Measurements from ENCODE around the gene PSMD1.

Gene PSMD1

DNA sequence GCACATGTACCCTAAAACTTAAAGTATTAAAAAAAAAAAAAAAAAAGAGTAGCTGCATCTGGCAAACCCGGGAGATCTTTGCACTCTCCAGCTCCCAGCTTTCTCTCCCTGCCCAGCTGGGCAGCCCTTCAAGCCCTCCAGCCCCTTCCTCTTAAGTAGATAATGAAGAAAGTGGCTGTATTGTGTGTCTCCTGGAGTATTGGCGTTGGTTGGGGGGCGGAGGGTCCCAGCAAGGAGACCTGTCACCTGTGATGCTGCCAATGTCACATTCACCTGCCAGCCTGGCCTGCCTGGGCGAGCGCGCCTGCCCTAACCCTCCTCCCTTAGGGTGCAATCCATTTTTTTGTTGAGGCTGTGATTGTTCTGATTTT lies 17.4 kb upstream of the PSMD1 start:
- TF ChIP-seq, protein P1, sequence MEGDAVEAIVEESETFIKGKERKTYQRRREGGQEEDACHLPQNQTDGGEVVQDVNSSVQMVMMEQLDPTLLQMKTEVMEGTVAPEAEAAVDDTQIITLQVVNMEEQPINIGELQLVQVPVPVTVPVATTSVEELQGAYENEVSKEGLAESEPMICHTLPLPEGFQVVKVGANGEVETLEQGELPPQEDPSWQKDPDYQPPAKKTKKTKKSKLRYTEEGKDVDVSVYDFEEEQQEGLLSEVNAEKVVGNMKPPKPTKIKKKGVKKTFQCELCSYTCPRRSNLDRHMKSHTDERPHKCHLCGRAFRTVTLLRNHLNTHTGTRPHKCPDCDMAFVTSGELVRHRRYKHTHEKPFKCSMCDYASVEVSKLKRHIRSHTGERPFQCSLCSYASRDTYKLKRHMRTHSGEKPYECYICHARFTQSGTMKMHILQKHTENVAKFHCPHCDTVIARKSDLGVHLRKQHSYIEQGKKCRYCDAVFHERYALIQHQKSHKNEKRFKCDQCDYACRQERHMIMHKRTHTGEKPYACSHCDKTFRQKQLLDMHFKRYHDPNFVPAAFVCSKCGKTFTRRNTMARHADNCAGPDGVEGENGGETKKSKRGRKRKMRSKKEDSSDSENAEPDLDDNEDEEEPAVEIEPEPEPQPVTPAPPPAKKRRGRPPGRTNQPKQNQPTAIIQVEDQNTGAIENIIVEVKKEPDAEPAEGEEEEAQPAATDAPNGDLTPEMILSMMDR (IDR thresholded peaks at IDR 0.05; ENCODE audit: low read depth, low read length), result no peak
- DNase-seq (ENCODE audit: low read depth, low spot score), result no peak
- no peak overlapping the region for H3K4me3 ChIP-seq (ENCODE audit: low read depth, low read length)
- in situ Hi-C loops (cut with HindIII; ENCODE audit: low sequenced_read_pairs), result no loop called here

DNA sequence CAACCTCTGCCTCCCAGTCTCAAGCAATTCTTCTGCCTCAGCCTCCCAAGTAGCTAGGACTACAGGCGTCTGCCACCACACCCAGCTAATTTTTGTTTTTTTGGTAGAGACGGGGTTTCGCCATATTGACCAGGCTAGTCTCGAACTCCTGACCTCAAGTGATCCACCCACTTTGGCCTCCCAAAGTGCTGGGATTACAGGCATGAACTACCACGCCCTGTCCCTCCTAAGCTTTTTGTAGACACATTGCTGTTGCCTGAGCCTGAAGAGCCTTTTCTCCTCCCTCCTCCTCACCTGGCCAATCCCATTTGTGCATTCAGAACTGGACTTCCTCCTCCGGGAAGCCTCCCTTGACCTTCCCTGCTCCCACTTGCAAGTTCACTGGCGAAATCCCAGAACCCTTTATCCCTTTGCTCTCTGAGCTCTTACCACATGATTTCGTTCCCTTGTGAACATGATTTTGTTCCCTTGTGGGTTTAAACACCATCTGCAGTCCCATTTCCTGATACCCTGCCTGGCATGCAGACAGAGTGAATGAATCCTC lies 16.8 kb upstream of the PSMD1 start:
- no peak for DNase-seq (ENCODE audit: low read depth, low spot score)
- TF ChIP-seq, protein P1 (IDR thresholded peaks at IDR 0.05; ENCODE audit: low read depth, low read length), result no peak
- H3K4me3 ChIP-seq (ENCODE audit: low read depth, low read length), result no peak overlapping the region
- in situ Hi-C loops (cut with HindIII; ENCODE audit: low sequenced_read_pairs), result no loop called here

DNA sequence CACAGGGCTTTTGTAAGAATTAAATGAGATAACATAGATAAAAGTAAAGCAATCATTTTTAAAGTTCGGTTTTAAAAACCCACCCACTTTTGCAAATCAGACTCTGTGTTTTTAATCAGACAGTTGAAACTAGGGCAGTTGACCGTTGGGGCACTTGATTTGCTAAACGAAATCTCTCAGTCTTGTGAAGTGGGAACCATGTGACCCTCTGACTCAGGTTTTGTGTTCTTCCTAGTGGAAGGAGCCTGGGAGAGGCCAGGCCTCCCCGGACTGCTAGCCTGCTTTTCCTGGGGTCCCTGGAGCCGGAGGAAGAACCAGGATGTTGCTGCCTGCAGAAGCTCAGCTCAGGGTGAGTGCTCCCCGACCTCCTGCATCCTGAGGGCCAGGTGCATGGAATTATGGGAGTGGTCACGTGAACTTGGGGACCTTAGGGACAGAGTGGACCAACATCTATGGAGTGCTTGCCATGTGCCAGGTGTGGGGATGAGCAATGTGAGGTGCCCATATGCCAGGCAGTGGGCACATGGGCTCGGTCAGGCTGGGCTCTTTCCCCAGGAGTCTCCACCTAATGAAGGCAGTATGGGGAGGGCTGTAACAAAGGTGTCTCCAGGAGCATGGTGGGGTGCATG lies 15.5 kb upstream of the PSMD1 start:
- no peak overlapping the region for H3K4me3 ChIP-seq (ENCODE audit: low read depth, low read length)
- TF ChIP-seq, protein P1 (IDR thresholded peaks at IDR 0.05; ENCODE audit: low read depth, low read length), result no peak
- in situ Hi-C loops (cut with HindIII; ENCODE audit: low sequenced_read_pairs), result no loop called here
- DNase-seq (ENCODE audit: low read depth, low spot score), result no peak

DNA sequence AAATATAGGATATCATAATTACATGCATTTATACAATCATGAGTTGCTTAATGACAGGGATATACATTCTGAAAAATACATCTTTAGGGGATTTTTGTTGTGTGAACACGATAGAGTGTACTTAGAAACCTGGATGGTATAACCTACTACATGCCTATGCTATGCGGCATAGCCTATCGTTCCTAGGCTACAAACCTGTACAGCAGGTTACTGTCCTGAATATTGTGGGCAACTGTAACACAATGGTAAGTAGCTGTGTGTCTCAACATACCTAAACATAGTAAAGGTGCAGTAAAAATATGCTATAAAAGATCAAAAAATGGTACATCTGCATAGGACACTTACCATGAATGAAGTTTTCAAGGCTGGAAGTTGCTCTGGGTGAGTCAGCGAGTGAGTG lies 12.9 kb upstream of the PSMD1 start:
- TF ChIP-seq, protein P1 (IDR thresholded peaks at IDR 0.05; ENCODE audit: low read depth, low read length), result no peak
- H3K4me3 ChIP-seq (ENCODE audit: low read depth, low read length), result no peak overlapping the region
- no peak for DNase-seq (ENCODE audit: low read depth, low spot score)
- in situ Hi-C loops (cut with HindIII; ENCODE audit: low sequenced_read_pairs), result no loop called here

DNA sequence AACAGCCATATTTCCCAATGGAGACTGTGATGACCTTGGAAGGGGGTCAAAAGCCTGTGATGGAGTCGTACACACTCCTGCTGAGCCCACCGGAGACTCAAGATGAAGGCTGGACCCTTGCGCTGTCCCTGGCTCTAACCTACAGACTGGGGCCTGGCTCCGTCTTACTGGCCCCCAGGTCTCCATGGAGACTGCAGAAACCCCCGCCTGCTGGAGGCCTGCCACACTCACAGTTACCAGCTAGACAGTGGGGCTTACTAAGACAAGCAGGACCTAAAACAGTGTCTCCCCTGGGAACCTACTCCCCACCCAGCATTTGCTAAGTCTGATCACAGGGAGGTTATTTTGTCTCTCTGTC lies 9.8 kb upstream of the PSMD1 start:
- no peak overlapping the region for H3K4me3 ChIP-seq (ENCODE audit: low read depth, low read length)

DNA sequence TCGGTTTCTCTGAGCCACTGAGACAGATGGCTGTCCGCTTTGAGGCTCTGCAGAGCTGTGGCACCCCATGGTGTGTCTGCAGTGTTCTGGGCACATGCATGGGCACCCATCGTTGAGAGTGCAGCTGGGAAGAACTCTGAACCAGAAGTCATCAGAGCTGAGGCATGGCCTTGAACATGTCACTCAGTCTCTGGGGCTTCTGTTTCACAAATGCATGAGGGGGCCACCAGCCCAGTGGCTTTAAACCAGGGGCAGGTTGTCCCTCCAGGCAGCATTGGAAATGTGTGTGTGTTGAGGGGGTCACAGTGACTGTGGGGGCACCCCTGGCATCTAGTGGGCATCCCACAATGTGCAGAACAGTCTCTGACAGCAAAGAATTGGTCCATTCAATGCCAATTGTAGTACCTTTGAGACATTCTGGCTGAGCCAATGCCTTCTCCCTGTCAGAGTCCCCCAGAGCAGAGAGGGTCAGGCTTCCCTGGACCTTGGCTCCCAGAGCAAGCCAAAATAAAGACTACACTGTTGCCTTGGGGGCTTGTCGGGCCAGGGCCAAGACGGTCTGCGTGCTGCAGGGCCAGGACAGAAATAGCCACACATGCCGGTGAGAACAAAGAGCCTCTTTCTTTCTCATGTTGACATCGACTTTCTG lies 9.3 kb upstream of the PSMD1 start:
- TF ChIP-seq, protein P1 (IDR thresholded peaks at IDR 0.05; ENCODE audit: low read depth, low read length), result no peak
- H3K4me3 ChIP-seq (ENCODE audit: low read depth, low read length), result no peak overlapping the region
- DNase-seq (ENCODE audit: low read depth, low spot score), result no peak
- in situ Hi-C loops (cut with HindIII; ENCODE audit: low sequenced_read_pairs), result no loop called here

More for the DNA sequence above, 9.8 kb upstream of the PSMD1 start:
- TF ChIP-seq, protein P1 (IDR thresholded peaks at IDR 0.05; ENCODE audit: low read depth, low read length), result no peak
- DNase-seq (ENCODE audit: low read depth, low spot score), result no peak
- in situ Hi-C loops (cut with HindIII; ENCODE audit: low sequenced_read_pairs), result no loop called here

Data from astrocyte of the spinal cord (primary cell).